Measurements from ENCODE around the gene ABT1. TPM values are rescaled to one million over a fixed set of nuclear protein-coding genes. Genes with fewer than 3 reads are reported as not detected.

ABT1 gene
- total RNA-seq, 2 experiments from 2014 or later: 44.5 to 45.8 TPM

- Mint-ChIP-seq H3K27ac (no peak overlapping the region), H3K36me3 (peaks cover 11% of the 10 kb centered on the region), H3K27me3 (peaks cover 32% of the 10 kb centered on the region), H3K9me3 (no peaks in the 10 kb centered on the region), H3K4me1 (peaks cover 15% of the 10 kb centered on the region), H3K4me3 (no peak overlapping the region)
- DNase-seq: no peak
Measured at GRCh38 chr6:26593278-26594130, 3.2 kb upstream of the ABT1 start.

GRCh38 chr6:26594131-26594498 is 2.6 kb upstream of the ABT1 start:
- no peak for DNase-seq
- Mint-ChIP-seq H3K27me3 (peaks cover 30% of the 10 kb centered on the region), H3K36me3 (peaks cover 15% of the 10 kb centered on the region), H3K9me3 (no peaks in the 10 kb centered on the region), H3K4me3 (no peak overlapping the region), H3K27ac (no peak overlapping the region), H3K4me1 (peaks cover 19% of the 10 kb centered on the region)

GRCh38 chr6:26594730-26595632 is 1.8 kb upstream of the ABT1 start:
- H3K27ac Mint-ChIP-seq: no peak overlapping the region
- H3K27me3 Mint-ChIP-seq: peaks cover 24% of the 10 kb centered on the region

GRCh38 chr6:26595669-26596269 is 984 bp upstream of the ABT1 start:
- peaks cover 21% of the 10 kb centered on the region for H3K27me3 Mint-ChIP-seq
- no peaks in the 10 kb centered on the region for H3K9me3 Mint-ChIP-seq
- peaks cover 30% of the 10 kb centered on the region for H3K36me3 Mint-ChIP-seq
- H3K4me3 Mint-ChIP-seq: no peak overlapping the region
- peak; percentile 85 for DNase-seq
- H3K4me1 Mint-ChIP-seq: peaks cover 35% of the 10 kb centered on the region
- no peak overlapping the region for H3K27ac Mint-ChIP-seq

More at GRCh38 chr6:26594730-26595632, 1.8 kb upstream of the ABT1 start:
- Mint-ChIP-seq H3K4me1 (peaks cover 27% of the 10 kb centered on the region), H3K4me3 (peak overlapping the region; percentile 25), H3K36me3 (peaks cover 24% of the 10 kb centered on the region), H3K9me3 (no peaks in the 10 kb centered on the region)
- DNase-seq: peak; percentile 50

- Mint-ChIP-seq H3K36me3 (peaks cover 32% of the 10 kb centered on the region), H3K9me3 (no peaks in the 10 kb centered on the region), H3K27ac (no peak overlapping the region), H3K4me1 (peaks cover 42% of the 10 kb centered on the region), H3K4me3 (no peak overlapping the region), H3K27me3 (peaks cover 5% of the 10 kb centered on the region)
- DNase-seq: no peak
Measured at GRCh38 chr6:26597389-26597766, 625 bp downstream of the ABT1 start.

GRCh38 chr6:26597821-26598220 is 1.1 kb downstream of the ABT1 start:
- DNase-seq: no peak
- Mint-ChIP-seq H3K4me3 (no peak overlapping the region), H3K9me3 (no peaks in the 10 kb centered on the region), H3K27ac (no peak overlapping the region), H3K27me3 (peaks cover under 1% of the 10 kb centered on the region), H3K36me3 (peaks cover 35% of the 10 kb centered on the region), H3K4me1 (peaks cover 45% of the 10 kb centered on the region)

- Mint-ChIP-seq H3K4me3 (no peak overlapping the region), H3K27ac (no peak overlapping the region), H3K36me3 (peaks cover 35% of the 10 kb centered on the region)
Measured at GRCh38 chr6:26598267-26598666, 1.5 kb downstream of the ABT1 start.

GRCh38 chr6:26599134-26599533 is 2.4 kb downstream of the ABT1 start:
- no peaks in the 10 kb centered on the region for H3K27me3 Mint-ChIP-seq
- peaks cover 55% of the 10 kb centered on the region for H3K4me1 Mint-ChIP-seq
- peak overlapping the region; percentile 44 for H3K4me3 Mint-ChIP-seq
- H3K36me3 Mint-ChIP-seq: peaks cover 35% of the 10 kb centered on the region
- H3K9me3 Mint-ChIP-seq: no peaks in the 10 kb centered on the region
- no peak for DNase-seq
- H3K27ac Mint-ChIP-seq: peak overlapping the region; percentile 86

More at GRCh38 chr6:26598267-26598666, 1.5 kb downstream of the ABT1 start:
- no peaks in the 10 kb centered on the region for H3K9me3 Mint-ChIP-seq
- no peaks in the 10 kb centered on the region for H3K27me3 Mint-ChIP-seq
- H3K4me1 Mint-ChIP-seq: peaks cover 48% of the 10 kb centered on the region
- no peak for DNase-seq

GRCh38 chr6:26599591-26599990 is 2.8 kb downstream of the ABT1 start:
- peak overlapping the region; percentile 86 for H3K27ac Mint-ChIP-seq
- H3K27me3 Mint-ChIP-seq: no peaks in the 10 kb centered on the region
- H3K9me3 Mint-ChIP-seq: no peaks in the 10 kb centered on the region
- H3K4me1 Mint-ChIP-seq: peaks cover 56% of the 10 kb centered on the region
- peaks cover 35% of the 10 kb centered on the region for H3K36me3 Mint-ChIP-seq
- DNase-seq: no peak
- peak overlapping the region; percentile 44 for H3K4me3 Mint-ChIP-seq

GRCh38 chr6:26600759-26601158 is 4.0 kb downstream of the ABT1 start:
- Mint-ChIP-seq H3K4me1 (peaks cover 61% of the 10 kb centered on the region), H3K4me3 (peak overlapping the region; percentile 66), H3K27ac (peak overlapping the region; percentile 86), H3K36me3 (peaks cover 35% of the 10 kb centered on the region), H3K9me3 (no peaks in the 10 kb centered on the region), H3K27me3 (no peaks in the 10 kb centered on the region)
- no peak for DNase-seq

- Mint-ChIP-seq H3K27me3 (no peaks in the 10 kb centered on the region), H3K4me1 (peaks cover 61% of the 10 kb centered on the region), H3K36me3 (peaks cover 35% of the 10 kb centered on the region), H3K9me3 (no peaks in the 10 kb centered on the region), H3K4me3 (no peak overlapping the region), H3K27ac (peak overlapping the region; percentile 20)
- DNase-seq: no peak
Measured at GRCh38 chr6:26602262-26602661, 5.5 kb downstream of the ABT1 start.

GRCh38 chr6:26604026-26604425 is 7.3 kb downstream of the ABT1 start:
- no peak for DNase-seq
- Mint-ChIP-seq H3K27me3 (no peaks in the 10 kb centered on the region), H3K27ac (peak overlapping the region; percentile 89), H3K36me3 (peaks cover 21% of the 10 kb centered on the region), H3K9me3 (no peaks in the 10 kb centered on the region), H3K4me1 (peaks cover 60% of the 10 kb centered on the region), H3K4me3 (peak overlapping the region; percentile 52)

GRCh38 chr6:26604797-26605196 is 8.0 kb downstream of the ABT1 start:
- Mint-ChIP-seq H3K4me1 (peaks cover 53% of the 10 kb centered on the region), H3K9me3 (no peaks in the 10 kb centered on the region), H3K4me3 (no peak overlapping the region), H3K27me3 (no peaks in the 10 kb centered on the region), H3K36me3 (peaks cover 13% of the 10 kb centered on the region), H3K27ac (peak overlapping the region; percentile 40)
- DNase-seq: no peak

- H3K4me3 Mint-ChIP-seq: peak overlapping the region; percentile 40
- peaks cover 33% of the 10 kb centered on the region for H3K4me1 Mint-ChIP-seq
- no peaks in the 10 kb centered on the region for H3K9me3 Mint-ChIP-seq
- H3K27ac Mint-ChIP-seq: peak overlapping the region; percentile 45
- H3K36me3 Mint-ChIP-seq: peaks cover 1% of the 10 kb centered on the region
- DNase-seq: peak; percentile 57
- peaks cover 4% of the 10 kb centered on the region for H3K27me3 Mint-ChIP-seq
Measured at GRCh38 chr6:26607434-26608230, 10.9 kb downstream of the ABT1 start.
